BE2C (cell line): ENCODE results near the gene SERTAD4.

ENCODE experiments used
- DNase-seq: peaks from one replicate; pipeline ENCODE4 v3.0.0-alpha.2; 2020
- H3K27me3 ChIP-seq: fragments of 250-450 bp; sonication (Bioruptor Pico); 2 replicates; pipeline ENCODE4 v1.5.1; 2020; ENCODE audit warnings: mild to moderate bottlenecking
- H3K36me3 ChIP-seq: fragments of 250-450 bp; sonication (Bioruptor Pico); 2 replicates; pipeline ENCODE4 v1.5.1; 2020; ENCODE audit warnings: mild to moderate bottlenecking
- H3K4me1 ChIP-seq: fragments of 250-450 bp; sonication (Bioruptor Pico); 2 replicates; pipeline ENCODE4 v1.5.1; 2020
- H3K4me3 ChIP-seq: 2 replicates; pipeline ENCODE4 v1.5.1; 2011; ENCODE audit warnings: low read depth, low read length
- H3K9me3 ChIP-seq: fragments of 250-450 bp; sonication (Bioruptor Pico); 2 replicates; pipeline ENCODE4 v1.5.1; 2020
- TF ChIP-seq, protein P1 (sequence below): IDR thresholded peaks from 2 replicates; pipeline ENCODE4 v1.5.1; 2012; ENCODE audit warnings: mild to moderate bottlenecking, low read depth, low read length

Gene SERTAD4

DNA sequence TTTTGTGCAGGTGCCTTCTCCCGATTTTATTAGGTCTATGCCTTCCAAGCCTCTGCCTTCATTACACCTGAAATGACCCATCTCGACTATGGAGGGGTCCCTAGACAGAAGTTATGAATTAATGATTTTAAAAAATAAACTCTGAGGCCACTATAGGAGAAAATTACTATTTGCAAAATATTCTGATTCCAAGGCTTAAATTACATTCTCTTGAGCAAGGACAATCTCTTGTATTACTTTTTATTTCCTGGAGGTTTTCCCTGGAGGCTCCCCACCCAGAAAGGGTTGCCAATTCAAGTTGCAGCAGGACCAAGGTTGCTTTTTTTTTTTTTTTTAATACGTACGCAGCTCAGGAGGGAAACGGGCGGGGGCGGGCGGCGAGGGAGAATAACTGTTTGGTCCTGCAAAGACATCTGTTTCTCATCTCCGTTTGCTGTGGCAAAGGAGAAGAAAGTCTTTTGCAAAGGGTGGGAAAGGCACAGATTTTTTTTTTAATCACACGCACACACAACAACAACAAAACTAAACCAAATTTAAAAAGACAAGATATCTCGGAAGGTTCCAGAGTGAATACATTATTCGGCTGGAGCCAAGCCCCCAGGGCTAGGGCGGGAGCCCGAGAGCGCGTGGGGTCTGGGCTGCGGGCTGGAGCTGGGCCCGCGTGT lies 618 bp upstream of the SERTAD4 start:
- Histone ChIP-seq H3K36me3 (no peaks in the 10 kb centered on the region), H3K9me3 (no peaks in the 10 kb centered on the region), H3K27me3 (no peaks in the 10 kb centered on the region), H3K4me1 (peaks cover 6% of the 10 kb centered on the region; the same call in 1 of the 2 replicates), H3K4me3 (peak overlapping the region; percentile 75)
- DNase-seq, result peak; percentile 49
- TF ChIP-seq, protein P1, sequence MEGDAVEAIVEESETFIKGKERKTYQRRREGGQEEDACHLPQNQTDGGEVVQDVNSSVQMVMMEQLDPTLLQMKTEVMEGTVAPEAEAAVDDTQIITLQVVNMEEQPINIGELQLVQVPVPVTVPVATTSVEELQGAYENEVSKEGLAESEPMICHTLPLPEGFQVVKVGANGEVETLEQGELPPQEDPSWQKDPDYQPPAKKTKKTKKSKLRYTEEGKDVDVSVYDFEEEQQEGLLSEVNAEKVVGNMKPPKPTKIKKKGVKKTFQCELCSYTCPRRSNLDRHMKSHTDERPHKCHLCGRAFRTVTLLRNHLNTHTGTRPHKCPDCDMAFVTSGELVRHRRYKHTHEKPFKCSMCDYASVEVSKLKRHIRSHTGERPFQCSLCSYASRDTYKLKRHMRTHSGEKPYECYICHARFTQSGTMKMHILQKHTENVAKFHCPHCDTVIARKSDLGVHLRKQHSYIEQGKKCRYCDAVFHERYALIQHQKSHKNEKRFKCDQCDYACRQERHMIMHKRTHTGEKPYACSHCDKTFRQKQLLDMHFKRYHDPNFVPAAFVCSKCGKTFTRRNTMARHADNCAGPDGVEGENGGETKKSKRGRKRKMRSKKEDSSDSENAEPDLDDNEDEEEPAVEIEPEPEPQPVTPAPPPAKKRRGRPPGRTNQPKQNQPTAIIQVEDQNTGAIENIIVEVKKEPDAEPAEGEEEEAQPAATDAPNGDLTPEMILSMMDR, result no peak

DNA sequence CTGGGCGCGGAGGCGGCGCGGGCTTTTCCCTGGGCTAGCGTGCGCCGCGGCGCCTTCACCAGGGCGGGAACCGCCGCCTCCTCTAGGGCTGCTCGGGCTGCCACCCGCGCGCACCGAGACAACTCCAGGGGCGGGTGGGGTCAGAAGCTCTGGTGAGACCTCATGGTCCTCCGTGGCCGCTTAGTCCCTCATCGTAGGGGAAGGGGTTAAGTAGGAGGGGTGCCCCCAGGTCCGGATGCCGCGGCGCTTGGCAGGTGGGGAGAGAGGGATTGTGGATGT lies 559 bp downstream of the SERTAD4 start:
- H3K4me1 ChIP-seq, result peaks cover 7% of the 10 kb centered on the region; the same call in 1 of the 2 replicates
- H3K36me3 ChIP-seq, result no peaks in the 10 kb centered on the region
- H3K4me3 ChIP-seq, result peak overlapping the region; percentile 75
- DNase-seq, result peak; percentile 48
- H3K9me3 ChIP-seq, result no peaks in the 10 kb centered on the region
- TF ChIP-seq, protein P1, result no peak
- no peaks in the 10 kb centered on the region for H3K27me3 ChIP-seq

DNA sequence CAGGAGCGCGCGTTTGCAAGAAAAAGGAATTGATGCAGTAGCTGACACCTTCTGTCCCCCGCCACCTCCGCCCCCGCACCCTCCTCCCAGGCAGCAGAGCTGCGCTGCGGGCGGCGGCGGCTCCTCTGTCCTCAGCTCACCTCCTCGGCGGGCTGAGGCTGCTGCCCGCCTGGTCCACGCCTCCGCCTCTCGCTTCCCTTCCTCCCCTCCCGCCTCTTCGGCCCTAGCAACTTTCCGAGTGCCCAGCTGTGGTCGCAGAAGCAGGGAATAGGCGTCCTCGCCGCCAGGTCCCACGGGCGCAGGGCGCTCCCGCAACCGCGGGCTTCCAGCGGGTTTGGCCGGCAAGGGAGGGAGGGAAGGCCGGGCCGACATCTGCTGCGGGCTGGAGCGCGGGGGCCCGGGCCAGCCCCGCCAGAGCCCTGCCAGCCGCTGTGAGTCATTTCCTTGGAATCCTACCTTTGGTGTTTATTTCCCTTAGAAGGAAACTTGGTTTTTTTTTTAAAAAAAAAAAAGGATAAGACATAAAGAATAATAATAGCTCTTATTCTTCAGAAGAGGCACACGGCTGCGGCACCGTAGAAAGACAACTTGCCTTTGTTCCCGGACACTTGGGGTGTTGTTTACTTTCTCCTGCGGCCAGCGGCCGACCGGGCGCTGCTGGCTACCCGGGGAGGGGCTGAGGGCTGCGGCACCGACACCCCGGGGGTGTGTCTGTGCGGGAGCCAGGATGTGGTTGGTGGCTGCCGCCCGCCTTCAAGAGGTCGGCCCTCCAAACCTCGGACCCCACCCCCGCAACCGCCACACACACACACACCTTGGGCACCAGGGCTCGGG lies 1.1 kb downstream of the SERTAD4 start:
- Histone ChIP-seq H3K9me3 (no peaks in the 10 kb centered on the region), H3K27me3 (no peaks in the 10 kb centered on the region), H3K36me3 (no peaks in the 10 kb centered on the region), H3K4me3 (peak overlapping the region; percentile 75), H3K4me1 (peaks cover 7% of the 10 kb centered on the region; the same call in 1 of the 2 replicates)
- DNase-seq, result peak; percentile 55
- TF ChIP-seq, protein P1, result no peak

DNA sequence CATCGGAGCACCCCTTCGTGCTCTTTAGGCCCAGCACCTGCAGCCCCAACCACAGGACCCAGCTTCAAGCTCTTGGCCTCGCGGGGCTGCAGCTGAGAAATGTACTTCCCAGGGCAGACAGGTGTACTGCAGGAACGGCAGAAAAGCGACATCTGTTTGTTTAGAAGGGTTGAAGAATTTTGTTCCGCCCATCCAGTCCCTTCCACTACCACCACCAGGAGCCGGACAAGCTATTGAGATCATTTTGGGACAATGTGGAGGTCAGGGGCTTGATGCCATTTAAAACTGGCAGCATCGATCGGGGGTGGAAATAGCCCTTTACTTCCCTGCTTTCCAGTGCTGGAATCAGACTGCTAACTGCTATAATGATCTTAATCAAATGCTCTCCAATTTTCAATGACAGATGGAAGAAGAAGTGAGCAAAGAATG lies 1.7 kb downstream of the SERTAD4 start:
- H3K27me3 ChIP-seq, result no peaks in the 10 kb centered on the region
- H3K4me1 ChIP-seq, result peaks cover 7% of the 10 kb centered on the region; the same call in 1 of the 2 replicates
- no peak for DNase-seq
- TF ChIP-seq, protein P1, result no peak
- H3K4me3 ChIP-seq, result peak overlapping the region; percentile 75
- no peaks in the 10 kb centered on the region for H3K9me3 ChIP-seq
- H3K36me3 ChIP-seq, result no peaks in the 10 kb centered on the region

DNA sequence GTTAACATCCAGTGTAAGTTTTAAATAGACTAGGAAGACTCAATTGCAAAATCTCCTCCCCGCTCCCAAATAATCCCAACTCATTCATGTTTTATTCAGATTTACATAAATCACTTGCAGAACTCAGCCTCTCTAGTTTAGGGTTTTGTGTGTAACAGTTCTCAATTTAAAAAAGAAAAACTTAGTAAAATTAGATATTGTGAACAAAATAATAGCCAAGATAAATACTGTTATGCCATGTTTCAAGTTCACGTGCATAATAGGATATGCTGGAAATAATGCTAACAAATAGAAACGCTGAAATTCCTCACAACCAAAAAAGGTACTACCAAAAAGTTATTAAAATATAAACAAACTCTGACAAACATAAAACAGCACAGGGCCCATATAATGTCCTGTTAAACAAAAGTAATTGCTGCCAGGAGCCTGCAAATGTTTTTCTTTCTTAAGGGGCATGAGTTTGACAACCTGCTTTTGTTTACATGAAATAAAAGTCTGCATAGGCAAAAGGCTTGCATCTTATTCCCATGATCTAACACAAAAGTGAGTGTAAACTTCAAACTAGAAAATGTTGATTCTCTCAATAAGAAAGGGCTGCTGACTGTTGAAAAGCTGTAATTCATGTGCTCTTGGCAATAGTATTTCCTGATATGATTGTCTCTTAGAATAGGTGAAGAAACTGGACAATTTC lies 2.9 kb downstream of the SERTAD4 start:
- Histone ChIP-seq H3K4me3 (no peak overlapping the region), H3K4me1 (peaks cover 7% of the 10 kb centered on the region; the same call in 1 of the 2 replicates), H3K27me3 (no peaks in the 10 kb centered on the region), H3K36me3 (no peaks in the 10 kb centered on the region), H3K9me3 (no peaks in the 10 kb centered on the region)
- no peak for DNase-seq
- TF ChIP-seq, protein P1, result no peak
